Measurements from ENCODE around the gene PNMA1.

- TF ChIP-seq YY1 (IDR thresholded peaks at IDR 0.05; ENCODE audit: low read depth) (no peak), TAF1 (IDR thresholded peaks at IDR 0.05; ENCODE audit: low read depth) (no peak), CREB1 (IDR thresholded peaks at IDR 0.05; ENCODE audit: low read depth) (no peak), CEBPB (IDR thresholded peaks at IDR 0.05) (no peak)
These were observed 14.6 kb upstream of the PNMA1 start for GRCh38 chr14:73728717-73729330.

All from Ishikawa (cell line).